Measurements from ENCODE around the gene KIF12. TPM values are rescaled to one million over a fixed set of nuclear protein-coding genes. Genes with fewer than 3 reads are reported as not detected.

The KIF12 gene
- total and polyA plus RNA-seq, 2 of the 13 experiments (the other 11 are each of a cell fraction or from before 2014, with no cell fraction given): 1.8 to 12.5 TPM

DNA sequence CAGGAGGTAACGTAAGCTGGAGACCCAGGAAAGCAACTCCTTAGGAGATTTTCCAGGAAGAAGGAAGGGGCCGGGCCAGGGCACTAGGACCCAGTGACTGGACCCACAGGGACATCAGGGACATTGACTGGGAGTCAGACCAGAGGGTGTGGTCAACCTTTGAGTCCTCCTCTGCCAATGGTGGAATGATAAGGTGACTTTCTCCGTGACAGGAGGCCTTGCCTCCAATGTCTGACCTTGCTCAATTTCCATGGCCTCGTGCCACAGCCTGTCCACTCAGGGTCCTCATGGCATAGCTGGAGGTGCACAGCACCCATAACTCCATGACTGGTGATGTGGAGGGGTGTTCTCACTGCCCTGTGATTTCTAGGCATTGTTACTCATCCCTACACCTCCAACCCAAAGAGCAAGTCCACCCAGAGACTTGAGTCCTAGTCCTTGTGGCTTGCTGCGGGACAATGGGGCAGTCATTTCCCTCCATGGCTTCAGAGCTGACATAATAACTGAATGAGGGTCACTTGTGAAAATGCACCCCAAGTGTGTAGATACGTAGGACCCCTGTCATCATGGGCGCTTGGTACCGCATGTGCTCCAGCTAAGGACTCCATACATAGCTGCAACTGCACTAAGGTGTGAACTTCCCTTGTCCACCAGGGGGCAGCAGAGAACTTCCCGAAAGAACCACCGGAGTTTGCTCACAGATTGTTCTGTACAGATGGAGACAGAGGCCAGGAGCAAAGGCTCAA lies 16.9 kb downstream of the KIF12 start (continued):
- TF ChIP-seq, protein P1, sequence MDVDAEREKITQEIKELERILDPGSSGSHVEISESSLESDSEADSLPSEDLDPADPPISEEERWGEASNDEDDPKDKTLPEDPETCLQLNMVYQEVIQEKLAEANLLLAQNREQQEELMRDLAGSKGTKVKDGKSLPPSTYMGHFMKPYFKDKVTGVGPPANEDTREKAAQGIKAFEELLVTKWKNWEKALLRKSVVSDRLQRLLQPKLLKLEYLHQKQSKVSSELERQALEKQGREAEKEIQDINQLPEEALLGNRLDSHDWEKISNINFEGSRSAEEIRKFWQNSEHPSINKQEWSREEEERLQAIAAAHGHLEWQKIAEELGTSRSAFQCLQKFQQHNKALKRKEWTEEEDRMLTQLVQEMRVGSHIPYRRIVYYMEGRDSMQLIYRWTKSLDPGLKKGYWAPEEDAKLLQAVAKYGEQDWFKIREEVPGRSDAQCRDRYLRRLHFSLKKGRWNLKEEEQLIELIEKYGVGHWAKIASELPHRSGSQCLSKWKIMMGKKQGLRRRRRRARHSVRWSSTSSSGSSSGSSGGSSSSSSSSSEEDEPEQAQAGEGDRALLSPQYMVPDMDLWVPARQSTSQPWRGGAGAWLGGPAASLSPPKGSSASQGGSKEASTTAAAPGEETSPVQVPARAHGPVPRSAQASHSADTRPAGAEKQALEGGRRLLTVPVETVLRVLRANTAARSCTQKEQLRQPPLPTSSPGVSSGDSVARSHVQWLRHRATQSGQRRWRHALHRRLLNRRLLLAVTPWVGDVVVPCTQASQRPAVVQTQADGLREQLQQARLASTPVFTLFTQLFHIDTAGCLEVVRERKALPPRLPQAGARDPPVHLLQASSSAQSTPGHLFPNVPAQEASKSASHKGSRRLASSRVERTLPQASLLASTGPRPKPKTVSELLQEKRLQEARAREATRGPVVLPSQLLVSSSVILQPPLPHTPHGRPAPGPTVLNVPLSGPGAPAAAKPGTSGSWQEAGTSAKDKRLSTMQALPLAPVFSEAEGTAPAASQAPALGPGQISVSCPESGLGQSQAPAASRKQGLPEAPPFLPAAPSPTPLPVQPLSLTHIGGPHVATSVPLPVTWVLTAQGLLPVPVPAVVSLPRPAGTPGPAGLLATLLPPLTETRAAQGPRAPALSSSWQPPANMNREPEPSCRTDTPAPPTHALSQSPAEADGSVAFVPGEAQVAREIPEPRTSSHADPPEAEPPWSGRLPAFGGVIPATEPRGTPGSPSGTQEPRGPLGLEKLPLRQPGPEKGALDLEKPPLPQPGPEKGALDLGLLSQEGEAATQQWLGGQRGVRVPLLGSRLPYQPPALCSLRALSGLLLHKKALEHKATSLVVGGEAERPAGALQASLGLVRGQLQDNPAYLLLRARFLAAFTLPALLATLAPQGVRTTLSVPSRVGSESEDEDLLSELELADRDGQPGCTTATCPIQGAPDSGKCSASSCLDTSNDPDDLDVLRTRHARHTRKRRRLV (CRISPR knock-in tag; IDR thresholded peaks at IDR 0.05): no peak
- no peak for TF ChIP-seq ZNF44 (CRISPR knock-in tag; IDR thresholded peaks at IDR 0.05)
- no peak for TF ChIP-seq TCF7L2 (IDR thresholded peaks at IDR 0.05; ENCODE audit: low read depth, low read length)
- TF ChIP-seq THAP11 (CRISPR knock-in tag; IDR thresholded peaks at IDR 0.05): peak; percentile 60
- peak; percentile 49; the same call in 1 of the 2 replicates for TF ChIP-seq ZNF768 (CRISPR knock-in tag; IDR thresholded peaks at IDR 0.05)
- TF ChIP-seq ZNF24 (IDR thresholded peaks at IDR 0.05): no peak
- TF ChIP-seq THYN1 (CRISPR knock-in tag; IDR thresholded peaks at IDR 0.05; ENCODE audit: borderline replicate concordance, low read depth): no peak
- TF ChIP-seq, protein P2, sequence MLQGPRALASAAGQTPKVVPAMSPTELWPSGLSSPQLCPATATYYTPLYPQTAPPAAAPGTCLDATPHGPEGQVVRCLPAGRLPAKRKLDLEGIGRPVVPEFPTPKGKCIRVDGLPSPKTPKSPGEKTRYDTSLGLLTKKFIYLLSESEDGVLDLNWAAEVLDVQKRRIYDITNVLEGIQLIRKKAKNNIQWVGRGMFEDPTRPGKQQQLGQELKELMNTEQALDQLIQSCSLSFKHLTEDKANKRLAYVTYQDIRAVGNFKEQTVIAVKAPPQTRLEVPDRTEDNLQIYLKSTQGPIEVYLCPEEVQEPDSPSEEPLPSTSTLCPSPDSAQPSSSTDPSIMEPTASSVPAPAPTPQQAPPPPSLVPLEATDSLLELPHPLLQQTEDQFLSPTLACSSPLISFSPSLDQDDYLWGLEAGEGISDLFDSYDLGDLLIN (CRISPR knock-in tag; IDR thresholded peaks at IDR 0.05; ENCODE audit: borderline replicate concordance): no peak; the same call in 1 of the 2 replicates
- TF ChIP-seq, protein P3, sequence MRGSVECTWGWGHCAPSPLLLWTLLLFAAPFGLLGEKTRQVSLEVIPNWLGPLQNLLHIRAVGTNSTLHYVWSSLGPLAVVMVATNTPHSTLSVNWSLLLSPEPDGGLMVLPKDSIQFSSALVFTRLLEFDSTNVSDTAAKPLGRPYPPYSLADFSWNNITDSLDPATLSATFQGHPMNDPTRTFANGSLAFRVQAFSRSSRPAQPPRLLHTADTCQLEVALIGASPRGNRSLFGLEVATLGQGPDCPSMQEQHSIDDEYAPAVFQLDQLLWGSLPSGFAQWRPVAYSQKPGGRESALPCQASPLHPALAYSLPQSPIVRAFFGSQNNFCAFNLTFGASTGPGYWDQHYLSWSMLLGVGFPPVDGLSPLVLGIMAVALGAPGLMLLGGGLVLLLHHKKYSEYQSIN (CRISPR knock-in tag; IDR thresholded peaks at IDR 0.05; ENCODE audit: borderline replicate concordance): no peak
- TF ChIP-seq, protein P4, sequence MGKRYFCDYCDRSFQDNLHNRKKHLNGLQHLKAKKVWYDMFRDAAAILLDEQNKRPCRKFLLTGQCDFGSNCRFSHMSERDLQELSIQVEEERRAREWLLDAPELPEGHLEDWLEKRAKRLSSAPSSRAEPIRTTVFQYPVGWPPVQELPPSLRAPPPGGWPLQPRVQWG (CRISPR knock-in tag; IDR thresholded peaks at IDR 0.05; ENCODE audit: borderline replicate concordance, low read depth): no peak
- no peak for TF ChIP-seq ATF7 (IDR thresholded peaks at IDR 0.05)
- 0 out of 2 replicates have a peak, but pooled peaks have one; percentile 21 for TF ChIP-seq ATF7 (CRISPR knock-in tag; IDR thresholded peaks at IDR 0.05)
- TF ChIP-seq ZNF350 (CRISPR knock-in tag; IDR thresholded peaks at IDR 0.05; ENCODE audit: borderline replicate concordance, low read depth): peak; percentile 69; the same call in 1 of the 2 replicates
- no peak for TF ChIP-seq ZNF282 (IDR thresholded peaks at IDR 0.05; ENCODE audit: partially characterized antibody)
- TF ChIP-seq KLF15 (CRISPR knock-in tag; IDR thresholded peaks at IDR 0.05; ENCODE audit: borderline replicate concordance): no peak
- TF ChIP-seq CBX2 (IDR thresholded peaks at IDR 0.05; ENCODE audit: low read depth, low read length): no peak
- no peak for TF ChIP-seq CBX2 (CRISPR knock-in tag; IDR thresholded peaks at IDR 0.05; ENCODE audit: low read depth)
- TF ChIP-seq STAT5B (CRISPR knock-in tag; IDR thresholded peaks at IDR 0.05): peak; percentile 22; the same call in 1 of the 2 replicates
- TF ChIP-seq ZNF451 (CRISPR knock-in tag; IDR thresholded peaks at IDR 0.05): 0 out of 2 replicates have a peak, but pooled peaks have one; percentile 14
- TF ChIP-seq, protein P5, sequence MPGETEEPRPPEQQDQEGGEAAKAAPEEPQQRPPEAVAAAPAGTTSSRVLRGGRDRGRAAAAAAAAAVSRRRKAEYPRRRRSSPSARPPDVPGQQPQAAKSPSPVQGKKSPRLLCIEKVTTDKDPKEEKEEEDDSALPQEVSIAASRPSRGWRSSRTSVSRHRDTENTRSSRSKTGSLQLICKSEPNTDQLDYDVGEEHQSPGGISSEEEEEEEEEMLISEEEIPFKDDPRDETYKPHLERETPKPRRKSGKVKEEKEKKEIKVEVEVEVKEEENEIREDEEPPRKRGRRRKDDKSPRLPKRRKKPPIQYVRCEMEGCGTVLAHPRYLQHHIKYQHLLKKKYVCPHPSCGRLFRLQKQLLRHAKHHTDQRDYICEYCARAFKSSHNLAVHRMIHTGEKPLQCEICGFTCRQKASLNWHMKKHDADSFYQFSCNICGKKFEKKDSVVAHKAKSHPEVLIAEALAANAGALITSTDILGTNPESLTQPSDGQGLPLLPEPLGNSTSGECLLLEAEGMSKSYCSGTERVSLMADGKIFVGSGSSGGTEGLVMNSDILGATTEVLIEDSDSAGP (CRISPR knock-in tag; IDR thresholded peaks at IDR 0.05; ENCODE audit: borderline replicate concordance): peak; percentile 89; the same call in 1 of the 2 replicates
